ENCODE data around the gene TOP3B. TPM values are rescaled to one million over a fixed set of nuclear protein-coding genes. Genes with fewer than 3 reads are reported as not detected.

Gene TOP3B, protein sequence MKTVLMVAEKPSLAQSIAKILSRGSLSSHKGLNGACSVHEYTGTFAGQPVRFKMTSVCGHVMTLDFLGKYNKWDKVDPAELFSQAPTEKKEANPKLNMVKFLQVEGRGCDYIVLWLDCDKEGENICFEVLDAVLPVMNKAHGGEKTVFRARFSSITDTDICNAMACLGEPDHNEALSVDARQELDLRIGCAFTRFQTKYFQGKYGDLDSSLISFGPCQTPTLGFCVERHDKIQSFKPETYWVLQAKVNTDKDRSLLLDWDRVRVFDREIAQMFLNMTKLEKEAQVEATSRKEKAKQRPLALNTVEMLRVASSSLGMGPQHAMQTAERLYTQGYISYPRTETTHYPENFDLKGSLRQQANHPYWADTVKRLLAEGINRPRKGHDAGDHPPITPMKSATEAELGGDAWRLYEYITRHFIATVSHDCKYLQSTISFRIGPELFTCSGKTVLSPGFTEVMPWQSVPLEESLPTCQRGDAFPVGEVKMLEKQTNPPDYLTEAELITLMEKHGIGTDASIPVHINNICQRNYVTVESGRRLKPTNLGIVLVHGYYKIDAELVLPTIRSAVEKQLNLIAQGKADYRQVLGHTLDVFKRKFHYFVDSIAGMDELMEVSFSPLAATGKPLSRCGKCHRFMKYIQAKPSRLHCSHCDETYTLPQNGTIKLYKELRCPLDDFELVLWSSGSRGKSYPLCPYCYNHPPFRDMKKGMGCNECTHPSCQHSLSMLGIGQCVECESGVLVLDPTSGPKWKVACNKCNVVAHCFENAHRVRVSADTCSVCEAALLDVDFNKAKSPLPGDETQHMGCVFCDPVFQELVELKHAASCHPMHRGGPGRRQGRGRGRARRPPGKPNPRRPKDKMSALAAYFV
- total RNA-seq (ENCODE audit: low replicate concordance), result 53.9 and 74.0 TPM in 2 replicates

DNA sequence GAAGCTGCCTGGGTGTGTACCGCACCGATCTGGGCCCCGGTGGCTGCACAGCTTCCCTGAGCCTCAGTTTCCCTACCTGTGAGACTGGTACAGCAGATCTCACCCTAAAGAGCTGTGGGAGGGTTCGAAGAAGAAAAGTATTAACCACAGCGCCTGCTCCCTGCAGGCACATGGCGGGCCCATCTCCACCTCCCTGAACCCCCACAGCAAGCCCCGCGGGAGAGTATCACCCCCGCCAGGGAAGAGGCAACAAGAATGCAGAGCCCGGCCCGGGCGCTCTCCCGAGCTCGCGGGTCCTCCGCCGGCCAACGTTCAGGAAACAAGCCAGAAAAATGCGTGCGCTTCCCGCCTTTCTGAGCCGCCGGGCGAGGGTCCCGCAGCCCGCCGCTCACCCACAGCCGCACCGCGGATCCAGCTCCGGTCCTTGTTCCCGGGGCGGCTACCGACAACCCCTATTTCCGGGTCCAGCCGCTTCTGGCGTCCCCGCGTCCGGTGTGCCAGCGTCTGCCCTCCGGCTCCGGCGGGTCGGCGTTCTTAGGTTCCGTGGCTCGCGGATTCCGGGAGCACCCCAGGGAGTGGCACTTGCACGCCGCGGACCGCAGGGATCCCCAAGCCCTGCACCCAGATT is at the start of gene TOP3B:
TOP3B (minus strand) TSS at position 450 of the 628 bp plus-strand sequence. CDS start 7,078 bp downstream, outside the sequence.
- no peaks in the 10 kb centered on the region for H3K9me3 ChIP-seq (ENCODE audit: low read depth)
- peaks cover 12% of the 10 kb centered on the region for H3K4me1 Mint-ChIP-seq
- H3K4me3 Mint-ChIP-seq, result peak within 1 kb of the TSS; percentile 93
- H2AFZ ChIP-seq (replicated peaks), result peak within 1 kb of the TSS; percentile 100
- no peaks in the 10 kb centered on the region for H3K36me3 ChIP-seq
- H3K27ac ChIP-seq, result peak within 1 kb of the TSS; percentile 23
- H3K9ac ChIP-seq, result peak within 1 kb of the TSS; percentile 85
- H3K9me3 Mint-ChIP-seq, result no peaks in the 10 kb centered on the region
- DNase-seq (ENCODE audit: low spot score), result peak; percentile 90
- peaks cover 36% of the 10 kb centered on the region for H4K20me1 ChIP-seq (ENCODE audit: low read depth)
- H3K27ac Mint-ChIP-seq, result peak within 1 kb of the TSS; percentile 63
- peaks cover 10% of the 10 kb centered on the region for H3K27me3 Mint-ChIP-seq (ENCODE audit: insufficient read depth, low read depth)
- peaks cover 22% of the 10 kb centered on the region for H3K27me3 ChIP-seq
- peaks cover 31% of the 10 kb centered on the region for H3K79me2 ChIP-seq (ENCODE audit: low read depth)
- H3K4me3 ChIP-seq, result peak within 1 kb of the TSS; percentile 82
- peaks cover 7% of the 10 kb centered on the region for H3K4me1 ChIP-seq
- H3F3A ChIP-seq (ENCODE audit: low read depth), result peaks cover 15% of the 10 kb centered on the region
- peaks cover 3% of the 10 kb centered on the region for H3K36me3 Mint-ChIP-seq
- peak within 1 kb of the TSS; percentile 95 for H3K4me2 ChIP-seq
- TF ChIP-seq EZH2phosphoT487 (IDR thresholded peaks at IDR 0.05) (no peak), EZH2 (IDR thresholded peaks at IDR 0.05) (peak; percentile 39)
- TF ChIP-seq, protein P1, sequence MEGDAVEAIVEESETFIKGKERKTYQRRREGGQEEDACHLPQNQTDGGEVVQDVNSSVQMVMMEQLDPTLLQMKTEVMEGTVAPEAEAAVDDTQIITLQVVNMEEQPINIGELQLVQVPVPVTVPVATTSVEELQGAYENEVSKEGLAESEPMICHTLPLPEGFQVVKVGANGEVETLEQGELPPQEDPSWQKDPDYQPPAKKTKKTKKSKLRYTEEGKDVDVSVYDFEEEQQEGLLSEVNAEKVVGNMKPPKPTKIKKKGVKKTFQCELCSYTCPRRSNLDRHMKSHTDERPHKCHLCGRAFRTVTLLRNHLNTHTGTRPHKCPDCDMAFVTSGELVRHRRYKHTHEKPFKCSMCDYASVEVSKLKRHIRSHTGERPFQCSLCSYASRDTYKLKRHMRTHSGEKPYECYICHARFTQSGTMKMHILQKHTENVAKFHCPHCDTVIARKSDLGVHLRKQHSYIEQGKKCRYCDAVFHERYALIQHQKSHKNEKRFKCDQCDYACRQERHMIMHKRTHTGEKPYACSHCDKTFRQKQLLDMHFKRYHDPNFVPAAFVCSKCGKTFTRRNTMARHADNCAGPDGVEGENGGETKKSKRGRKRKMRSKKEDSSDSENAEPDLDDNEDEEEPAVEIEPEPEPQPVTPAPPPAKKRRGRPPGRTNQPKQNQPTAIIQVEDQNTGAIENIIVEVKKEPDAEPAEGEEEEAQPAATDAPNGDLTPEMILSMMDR (IDR thresholded peaks at IDR 0.05), result peak; percentile 8

DNA sequence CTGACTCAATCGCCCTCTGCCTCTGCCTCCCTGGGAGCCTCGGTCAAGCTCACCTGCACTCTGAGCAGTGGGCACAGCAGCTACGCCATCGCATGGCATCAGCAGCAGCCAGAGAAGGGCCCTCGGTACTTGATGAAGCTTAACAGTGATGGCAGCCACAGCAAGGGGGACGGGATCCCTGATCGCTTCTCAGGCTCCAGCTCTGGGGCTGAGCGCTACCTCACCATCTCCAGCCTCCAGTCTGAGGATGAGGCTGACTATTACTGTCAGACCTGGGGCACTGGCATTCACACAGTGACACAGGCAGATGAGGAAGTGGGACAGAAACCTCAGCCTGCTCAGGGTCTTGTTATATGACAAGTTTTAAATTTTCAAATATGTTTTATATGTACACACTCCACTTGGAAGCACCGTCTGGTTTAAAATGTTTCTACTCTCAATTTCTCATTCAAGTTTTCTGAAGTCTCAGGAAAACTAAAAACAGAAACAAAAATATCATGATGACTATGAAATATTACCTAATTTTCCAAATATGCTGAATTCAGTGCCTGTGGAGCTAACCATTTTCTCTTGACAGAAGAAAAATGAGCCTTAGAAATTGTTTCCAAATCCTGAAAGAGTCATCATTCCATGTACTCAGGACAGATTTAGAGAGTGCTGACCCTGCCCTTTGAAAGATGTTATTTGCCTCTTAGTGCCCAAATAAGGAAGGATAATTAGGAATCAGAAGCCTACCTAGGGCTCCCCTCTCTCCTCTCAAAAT is 48.8 kb upstream of the TOP3B start:
- Histone ChIP-seq H3F3A (ENCODE audit: low read depth) (no peaks in the 10 kb centered on the region), H3K9ac (no peak overlapping the region), H2AFZ (replicated peaks) (no peak overlapping the region), H3K27me3 (peaks cover 100% of the 10 kb centered on the region), H3K36me3 (no peaks in the 10 kb centered on the region), H3K4me3 (no peak overlapping the region), H3K4me2 (no peak overlapping the region), H4K20me1 (ENCODE audit: low read depth) (no peaks in the 10 kb centered on the region), H3K27ac (no peak overlapping the region), H3K79me2 (ENCODE audit: low read depth) (no peaks in the 10 kb centered on the region), H3K9me3 (ENCODE audit: low read depth) (no peaks in the 10 kb centered on the region), H3K4me1 (no peaks in the 10 kb centered on the region)
- no peak overlapping the region for H3K27ac Mint-ChIP-seq
- peaks cover 20% of the 10 kb centered on the region for H3K4me1 Mint-ChIP-seq
- H3K4me3 Mint-ChIP-seq, result no peak overlapping the region
- no peaks in the 10 kb centered on the region for H3K36me3 Mint-ChIP-seq
- TF ChIP-seq EZH2phosphoT487 (IDR thresholded peaks at IDR 0.05), result no peak
- no peak for DNase-seq (ENCODE audit: low spot score)
- H3K9me3 Mint-ChIP-seq, result no peaks in the 10 kb centered on the region
- H3K27me3 Mint-ChIP-seq (ENCODE audit: insufficient read depth, low read depth), result peaks cover 4% of the 10 kb centered on the region

GRCh38 chr22:22030493-22031182 is 48.1 kb upstream of the TOP3B start:
- Mint-ChIP-seq H3K27ac (no peak overlapping the region), H3K4me1 (peaks cover 20% of the 10 kb centered on the region)
- peaks cover 100% of the 10 kb centered on the region for H3K27me3 ChIP-seq

More at GRCh38 chr22:22030493-22031182, 48.1 kb upstream of the TOP3B start:
- H3K36me3 Mint-ChIP-seq, result no peaks in the 10 kb centered on the region
- H3K4me3 Mint-ChIP-seq, result no peak overlapping the region
- peaks cover 4% of the 10 kb centered on the region for H3K27me3 Mint-ChIP-seq (ENCODE audit: insufficient read depth, low read depth)
- DNase-seq (ENCODE audit: low spot score), result no peak
- H3K4me3 ChIP-seq, result no peak overlapping the region
- no peaks in the 10 kb centered on the region for H3K9me3 Mint-ChIP-seq
- H3F3A ChIP-seq (ENCODE audit: low read depth), result no peaks in the 10 kb centered on the region
- no peak overlapping the region for H2AFZ ChIP-seq (replicated peaks)
- no peaks in the 10 kb centered on the region for H3K4me1 ChIP-seq
- no peak overlapping the region for H3K4me2 ChIP-seq
- no peak overlapping the region for H3K27ac ChIP-seq
- H3K36me3 ChIP-seq, result no peaks in the 10 kb centered on the region
- no peak for TF ChIP-seq EZH2 (IDR thresholded peaks at IDR 0.05)
- TF ChIP-seq, protein P1 (IDR thresholded peaks at IDR 0.05), result peak; percentile 33
- TF ChIP-seq EZH2phosphoT487 (IDR thresholded peaks at IDR 0.05), result no peak
- H3K79me2 ChIP-seq (ENCODE audit: low read depth), result no peaks in the 10 kb centered on the region
- no peaks in the 10 kb centered on the region for H3K9me3 ChIP-seq (ENCODE audit: low read depth)
- H4K20me1 ChIP-seq (ENCODE audit: low read depth), result no peaks in the 10 kb centered on the region
- H3K9ac ChIP-seq, result no peak overlapping the region

Measured in neural progenitor cell (in vitro differentiated cells).